COLO829 (cell line): ENCODE measurements around the gene BEND7.
"Not testable (repeated sequence)": the region's sequence is repeated elsewhere in the genome, so short reads cannot be mapped to it uniquely, and the experiment has no call there.

ENCODE experiments used
- DNase-seq: peaks from one replicate; pipeline ENCODE4 v3.0.0; 2012; ENCODE audit warnings: low spot score

The BEND7 gene, protein sequence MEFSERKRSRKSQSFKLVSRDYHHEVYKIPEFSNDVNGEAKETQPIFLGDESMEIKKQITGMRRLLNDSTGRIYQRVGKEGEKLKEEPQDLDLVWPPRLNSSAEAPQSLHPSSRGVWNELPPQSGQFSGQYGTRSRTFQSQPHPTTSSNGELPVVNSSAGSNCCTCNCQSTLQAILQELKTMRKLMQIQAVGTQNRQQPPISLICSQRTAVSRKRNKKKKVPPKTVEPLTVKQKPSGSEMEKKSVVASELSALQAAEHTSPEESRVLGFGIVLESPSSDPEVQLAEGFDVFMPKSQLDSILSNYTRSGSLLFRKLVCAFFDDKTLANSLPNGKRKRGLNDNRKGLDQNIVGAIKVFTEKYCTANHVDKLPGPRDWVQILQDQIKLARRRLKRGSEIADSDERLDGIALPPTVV

GRCh38 chr10:13528875-13529713 is at the start of gene BEND7:
TSS of gene BEND7 (minus strand) at chr10:13529014. CDS start at chr10:13528533, 481 bp downstream.
- DNase-seq: no peak

GRCh38 chr10:13573960-13574359 is 45.1 kb upstream of the BEND7 start:
- DNase-seq: no peak

DNA sequence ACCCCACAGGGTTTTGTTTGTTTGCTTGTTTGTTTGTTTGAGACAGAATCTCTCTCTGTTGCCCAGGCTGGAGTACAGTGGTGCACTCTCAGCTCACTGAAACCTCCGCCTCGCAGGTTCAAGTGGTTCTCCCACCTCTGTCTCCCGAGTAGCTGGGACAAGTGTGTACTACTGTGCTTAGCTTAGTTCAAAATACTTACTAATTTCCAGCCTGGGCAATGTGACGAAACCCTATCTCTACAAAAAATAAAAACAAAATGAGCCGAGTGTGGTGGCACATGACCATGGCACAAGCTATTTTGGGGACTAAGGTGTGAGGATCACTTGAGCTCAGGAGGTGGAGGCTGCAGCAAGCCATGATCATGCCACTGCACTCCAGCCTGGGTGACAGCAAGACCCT is 42.7 kb upstream of the BEND7 start:
- DNase-seq: no peak

GRCh38 chr10:13567030-13567429 is 38.2 kb upstream of the BEND7 start:
- DNase-seq: no peak

- DNase-seq: no peak
These were observed 35.8 kb upstream of the BEND7 start for GRCh38 chr10:13564576-13564975.

DNA sequence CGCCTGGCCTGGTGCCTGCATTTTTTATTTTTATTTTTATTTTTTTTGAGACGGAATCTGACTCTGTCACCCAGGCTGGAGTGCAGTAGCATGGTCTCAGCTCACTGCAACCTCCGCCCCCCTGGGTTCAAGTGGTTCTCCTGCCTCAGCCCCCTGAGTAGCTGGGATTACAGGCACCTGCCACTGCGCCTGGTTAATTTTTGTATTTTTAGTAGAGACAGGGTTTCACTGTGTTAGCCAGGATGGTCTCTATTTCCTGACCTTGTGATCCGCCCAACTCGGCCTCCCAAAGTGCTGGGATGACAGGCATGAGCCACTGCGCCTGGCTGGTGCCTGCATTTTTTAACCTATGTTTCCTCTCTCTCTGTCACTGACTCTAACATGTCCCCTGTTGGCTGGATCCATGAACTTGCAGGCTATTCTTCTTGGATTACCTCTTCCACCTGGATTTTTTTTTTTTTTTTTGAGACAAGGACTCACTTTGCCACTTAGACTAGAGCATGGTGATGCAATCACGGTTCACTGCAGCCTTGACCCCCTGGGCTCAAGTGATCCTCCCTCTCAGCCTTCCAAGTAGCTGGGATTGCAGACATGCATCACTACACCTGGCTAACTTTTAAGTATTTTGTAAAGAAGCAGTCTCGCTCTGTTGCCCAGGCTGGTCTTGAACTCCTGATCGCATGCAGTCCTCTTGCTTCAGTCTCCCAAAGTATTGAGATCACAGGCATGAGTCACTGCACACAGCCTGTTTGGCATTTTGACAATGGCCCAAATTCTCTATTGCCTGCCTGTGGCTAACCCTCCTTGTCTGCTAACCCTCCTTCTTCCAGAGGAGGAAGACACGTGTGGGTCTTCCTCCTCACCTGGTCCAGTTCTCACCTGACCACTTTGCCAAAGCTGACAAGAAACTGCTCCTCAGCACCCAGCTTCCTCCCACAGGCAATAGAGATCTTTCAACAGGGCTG is 34.9 kb upstream of the BEND7 start:
- DNase-seq: no peak

DNA sequence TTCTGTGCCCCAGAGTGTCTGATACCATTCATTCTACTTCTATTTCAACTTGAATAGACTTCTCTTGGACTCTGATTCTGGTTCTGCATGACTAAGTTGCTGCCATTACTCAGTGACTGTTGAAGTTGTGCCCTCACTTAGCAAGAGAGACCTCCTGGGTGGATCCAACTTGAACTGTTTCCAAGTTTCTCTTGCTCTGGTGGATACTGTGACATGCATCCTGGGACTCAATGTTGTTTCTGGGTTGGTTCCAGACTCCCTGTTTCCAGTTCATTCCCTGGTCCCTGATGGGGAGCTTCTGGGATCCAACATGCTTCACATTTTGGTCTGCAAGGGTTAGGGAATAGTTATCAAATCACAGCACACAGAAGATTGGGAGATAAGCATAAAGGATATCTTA is 31.8 kb upstream of the BEND7 start:
- DNase-seq: no peak

GRCh38 chr10:13559124-13559700 is 30.4 kb upstream of the BEND7 start:
- peak; percentile 46 for DNase-seq

DNA sequence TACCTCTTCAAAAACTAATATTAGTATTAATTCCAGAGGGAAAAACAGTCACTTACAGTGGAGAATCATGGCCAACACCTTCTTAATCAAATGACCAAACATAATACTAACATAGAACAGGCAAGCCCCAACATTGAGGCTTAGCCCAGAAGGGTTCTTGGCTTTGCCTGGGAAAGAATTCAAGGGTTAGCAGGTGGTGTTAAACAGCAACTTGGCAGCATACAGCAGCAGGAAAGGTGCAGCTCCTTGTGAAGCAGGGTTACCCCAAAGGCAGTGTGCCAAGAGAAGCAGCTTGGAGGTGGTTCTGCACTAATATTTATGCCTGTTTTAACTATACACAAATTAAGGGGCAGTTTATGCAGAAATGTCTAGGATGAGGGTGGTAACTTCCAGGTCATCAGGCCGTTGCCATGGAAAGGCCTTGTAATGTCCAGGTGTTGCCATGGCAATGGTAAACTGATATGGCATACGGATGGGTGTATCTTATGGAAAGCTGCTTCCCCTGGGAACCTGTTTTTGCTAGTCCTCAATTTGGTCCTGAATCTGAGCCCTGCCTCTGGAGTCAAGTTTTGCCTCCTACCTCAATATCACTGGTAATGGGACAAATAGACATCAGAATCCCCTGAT is 27.2 kb upstream of the BEND7 start:
- DNase-seq: no peak

DNA sequence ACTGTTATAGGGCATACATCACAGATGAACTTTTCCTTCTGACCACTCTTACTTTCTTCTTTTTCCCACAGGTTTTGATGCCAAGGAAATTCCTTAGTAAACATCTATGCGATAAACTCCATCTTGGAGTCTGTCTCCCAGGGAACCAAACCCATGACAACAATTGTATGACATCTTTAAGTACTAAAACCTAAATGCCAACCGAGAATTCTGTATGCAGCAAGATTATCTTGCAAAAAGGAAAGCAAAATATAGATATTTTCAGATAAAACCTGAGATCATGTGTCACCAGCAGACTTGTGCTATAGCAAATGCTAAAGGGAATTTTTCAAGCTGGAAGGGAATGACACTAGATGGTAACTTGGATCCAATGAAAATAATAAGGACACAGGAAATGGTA is 22.0 kb upstream of the BEND7 start:
- no peak for DNase-seq

DNA sequence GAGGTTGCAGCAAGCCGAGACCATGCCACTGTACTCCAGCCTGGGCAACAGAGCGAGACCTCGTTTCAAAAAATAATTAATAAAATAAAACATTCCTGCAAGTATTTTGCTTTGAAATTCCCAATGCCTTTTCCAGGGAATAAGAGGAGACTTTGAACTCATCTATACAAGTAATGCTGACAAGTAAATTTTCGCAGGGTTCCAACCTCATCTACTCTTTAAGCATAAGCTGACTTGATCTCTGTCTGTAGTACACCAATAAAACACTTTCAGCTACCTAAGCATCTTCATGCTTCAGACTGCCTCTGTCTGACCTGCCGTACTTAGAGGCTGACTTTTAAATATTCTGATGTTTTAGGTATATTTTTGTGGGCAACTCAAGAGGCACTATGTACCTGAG is 13.7 kb upstream of the BEND7 start:
- no peak for DNase-seq

GRCh38 chr10:13537985-13538384 is 9.2 kb upstream of the BEND7 start:
- not testable (repeated sequence) for DNase-seq

GRCh38 chr10:13536674-13537366 is 8.0 kb upstream of the BEND7 start:
- DNase-seq: peak; percentile 9

DNA sequence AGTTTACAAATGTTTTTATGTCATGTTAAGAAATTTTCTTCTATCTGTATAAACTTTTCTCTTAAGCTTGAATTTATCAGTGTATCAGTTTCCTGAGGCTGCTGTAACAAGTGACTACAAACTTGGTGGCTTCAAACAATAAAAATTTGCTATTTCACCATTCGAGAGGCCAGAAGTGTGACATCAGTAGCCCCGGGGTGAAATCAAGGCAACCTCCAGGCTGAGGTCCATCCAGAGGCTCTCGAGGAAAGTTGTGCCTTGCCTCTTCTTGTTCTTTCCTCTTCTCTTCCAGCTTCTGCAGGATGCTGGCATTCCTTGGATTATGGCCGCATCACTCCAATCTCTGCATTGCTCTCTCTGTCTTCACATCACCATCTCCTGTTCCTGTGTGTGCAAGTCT is 6.5 kb upstream of the BEND7 start:
- DNase-seq: no peak

DNA sequence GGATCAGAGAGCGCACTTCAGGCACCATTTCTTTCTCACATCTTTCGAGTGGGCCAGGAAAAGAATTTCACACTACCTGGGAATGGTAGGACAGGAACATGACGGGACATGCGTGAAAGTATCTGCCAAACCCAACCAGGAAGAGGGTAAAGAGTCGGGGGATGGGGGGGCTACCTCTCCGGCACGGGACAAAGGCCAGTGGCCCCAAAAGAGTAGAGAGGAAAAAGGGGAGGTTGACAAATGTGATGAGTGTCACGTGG is 830 bp upstream of the BEND7 start:
- no peak for DNase-seq

DNA sequence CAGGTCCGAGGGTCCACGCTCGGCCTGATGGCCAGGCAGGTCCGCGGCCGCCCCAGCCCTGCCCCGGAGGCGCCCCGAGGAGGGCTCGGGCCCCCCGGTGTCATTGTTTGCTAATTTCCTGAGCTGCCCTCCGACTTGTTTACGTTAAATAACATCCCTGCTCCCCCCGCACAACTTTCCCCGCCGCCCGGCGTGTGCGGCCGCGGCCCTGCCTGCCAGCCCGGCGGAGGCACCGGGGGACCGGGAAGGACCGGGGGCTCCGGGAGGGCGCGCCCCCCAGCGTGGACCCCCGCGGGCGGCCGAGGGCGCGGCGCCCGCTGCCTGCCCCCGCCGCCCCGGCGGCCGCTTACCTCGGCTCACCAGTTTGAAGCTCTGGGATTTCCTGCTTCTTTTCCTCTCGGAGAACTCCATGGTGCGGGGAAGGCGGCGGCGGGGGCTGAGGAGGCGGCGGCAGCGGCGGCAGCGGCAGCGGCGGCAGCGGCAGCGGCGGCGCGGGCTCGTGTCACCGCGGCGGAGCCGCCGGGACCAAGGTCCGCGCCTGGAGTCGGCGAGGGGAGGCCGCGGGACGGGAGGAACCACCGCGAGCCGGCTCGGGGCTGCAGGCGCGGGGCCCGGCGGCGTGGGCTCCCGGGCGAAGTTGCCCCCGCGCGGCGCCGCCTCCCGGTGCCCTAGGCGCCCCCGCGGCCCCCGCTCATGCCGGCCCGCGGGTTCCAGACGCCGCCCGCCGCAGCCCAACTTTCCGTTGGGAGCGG is 515 bp downstream of the BEND7 start:
- peak; percentile 6 for DNase-seq

- DNase-seq: no peak
These were observed 1.0 kb downstream of the BEND7 start for GRCh38 chr10:13527864-13528122.

- DNase-seq: peak; percentile 21
These were observed 1.6 kb downstream of the BEND7 start for GRCh38 chr10:13526948-13527863.

DNA sequence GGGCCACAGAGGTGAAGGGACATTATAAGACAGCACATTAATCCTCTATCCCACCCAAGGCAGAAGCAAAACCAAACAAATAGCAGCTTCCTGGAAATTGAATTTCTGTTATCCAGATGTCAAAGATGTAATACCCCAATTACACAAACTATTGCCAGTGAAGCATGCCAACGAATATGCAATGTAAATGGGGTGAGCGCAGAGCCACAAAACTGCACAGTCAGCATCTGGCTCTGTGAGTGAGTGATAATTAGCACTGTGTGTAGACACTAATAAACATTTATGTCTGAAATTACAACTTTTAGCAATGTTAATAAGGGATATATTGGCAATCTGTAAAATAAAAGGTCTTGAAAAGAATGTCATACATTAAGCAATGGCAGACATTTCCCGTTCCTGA is 3.2 kb downstream of the BEND7 start:
- no peak for DNase-seq
